ENCODE data around the gene PHF12.

PHF12 gene

GRCh38 chr17:28967221-28968135 lies 16.2 kb upstream of the PHF12 start:
- peaks cover 9% of the 10 kb centered on the region for H3K27me3 Mint-ChIP-seq
- H3K36me3 Mint-ChIP-seq (ENCODE audit: low read depth), result no peaks in the 10 kb centered on the region
- H3K4me1 Mint-ChIP-seq (ENCODE audit: low read depth), result no peaks in the 10 kb centered on the region
- H3K27ac Mint-ChIP-seq, result no peak overlapping the region
- no peaks in the 10 kb centered on the region for H3K9me3 Mint-ChIP-seq
- H3K4me3 Mint-ChIP-seq, result no peak overlapping the region

GRCh38 chr17:28963841-28964240 lies 12.5 kb upstream of the PHF12 start:
- Mint-ChIP-seq H3K36me3 (ENCODE audit: low read depth) (no peaks in the 10 kb centered on the region), H3K4me3 (no peak overlapping the region), H3K27me3 (peaks cover 9% of the 10 kb centered on the region), H3K9me3 (no peaks in the 10 kb centered on the region), H3K27ac (no peak overlapping the region), H3K4me1 (ENCODE audit: low read depth) (no peaks in the 10 kb centered on the region)

- no peaks in the 10 kb centered on the region for H3K36me3 Mint-ChIP-seq (ENCODE audit: low read depth)
- no peak overlapping the region for H3K27ac Mint-ChIP-seq
- no peaks in the 10 kb centered on the region for H3K9me3 Mint-ChIP-seq
- H3K27me3 Mint-ChIP-seq, result peaks cover 9% of the 10 kb centered on the region
- H3K4me3 Mint-ChIP-seq, result no peak overlapping the region
- H3K4me1 Mint-ChIP-seq (ENCODE audit: low read depth), result no peaks in the 10 kb centered on the region
Measured at GRCh38 chr17:28963055-28963611, 11.8 kb upstream of the PHF12 start.

GRCh38 chr17:28961391-28961790 lies 10.1 kb upstream of the PHF12 start:
- no peak overlapping the region for H3K27ac Mint-ChIP-seq
- no peaks in the 10 kb centered on the region for H3K4me1 Mint-ChIP-seq (ENCODE audit: low read depth)
- peaks cover 9% of the 10 kb centered on the region for H3K27me3 Mint-ChIP-seq
- no peak overlapping the region for H3K4me3 Mint-ChIP-seq
- no peaks in the 10 kb centered on the region for H3K9me3 Mint-ChIP-seq
- H3K36me3 Mint-ChIP-seq (ENCODE audit: low read depth), result no peaks in the 10 kb centered on the region

GRCh38 chr17:28960256-28961061 lies 9.1 kb upstream of the PHF12 start:
- Mint-ChIP-seq H3K36me3 (ENCODE audit: low read depth) (no peaks in the 10 kb centered on the region), H3K4me3 (no peak overlapping the region), H3K4me1 (ENCODE audit: low read depth) (no peaks in the 10 kb centered on the region), H3K27ac (no peak overlapping the region), H3K9me3 (no peaks in the 10 kb centered on the region), H3K27me3 (peaks cover 9% of the 10 kb centered on the region)

GRCh38 chr17:28959471-28959871 lies 8.2 kb upstream of the PHF12 start:
- no peak overlapping the region for H3K27ac Mint-ChIP-seq
- no peaks in the 10 kb centered on the region for H3K9me3 Mint-ChIP-seq
- H3K36me3 Mint-ChIP-seq (ENCODE audit: low read depth), result no peaks in the 10 kb centered on the region
- no peak overlapping the region for H3K4me3 Mint-ChIP-seq
- peaks cover 8% of the 10 kb centered on the region for H3K27me3 Mint-ChIP-seq
- no peaks in the 10 kb centered on the region for H3K4me1 Mint-ChIP-seq (ENCODE audit: low read depth)

- Mint-ChIP-seq H3K4me3 (no peak overlapping the region), H3K9me3 (no peaks in the 10 kb centered on the region), H3K36me3 (ENCODE audit: low read depth) (no peaks in the 10 kb centered on the region), H3K4me1 (ENCODE audit: low read depth) (no peaks in the 10 kb centered on the region), H3K27ac (no peak overlapping the region), H3K27me3 (peaks cover 4% of the 10 kb centered on the region)
Measured at GRCh38 chr17:28958820-28959455, 7.6 kb upstream of the PHF12 start.

- Mint-ChIP-seq H3K9me3 (no peaks in the 10 kb centered on the region), H3K36me3 (ENCODE audit: low read depth) (no peaks in the 10 kb centered on the region), H3K4me1 (ENCODE audit: low read depth) (no peaks in the 10 kb centered on the region), H3K27ac (no peak overlapping the region), H3K4me3 (no peak overlapping the region), H3K27me3 (peaks cover under 1% of the 10 kb centered on the region)
Measured at GRCh38 chr17:28957992-28958355, 6.7 kb upstream of the PHF12 start.

GRCh38 chr17:28957277-28957991 lies 6.1 kb upstream of the PHF12 start:
- no peaks in the 10 kb centered on the region for H3K4me1 Mint-ChIP-seq (ENCODE audit: low read depth)
- H3K9me3 Mint-ChIP-seq, result no peaks in the 10 kb centered on the region
- H3K27me3 Mint-ChIP-seq, result no peaks in the 10 kb centered on the region
- no peak overlapping the region for H3K4me3 Mint-ChIP-seq
- H3K36me3 Mint-ChIP-seq (ENCODE audit: low read depth), result no peaks in the 10 kb centered on the region
- no peak overlapping the region for H3K27ac Mint-ChIP-seq

GRCh38 chr17:28956861-28957260 lies 5.5 kb upstream of the PHF12 start:
- H3K27me3 Mint-ChIP-seq, result no peaks in the 10 kb centered on the region
- no peaks in the 10 kb centered on the region for H3K9me3 Mint-ChIP-seq
- no peaks in the 10 kb centered on the region for H3K4me1 Mint-ChIP-seq (ENCODE audit: low read depth)
- H3K27ac Mint-ChIP-seq, result no peak overlapping the region
- H3K4me3 Mint-ChIP-seq, result no peak overlapping the region
- no peaks in the 10 kb centered on the region for H3K36me3 Mint-ChIP-seq (ENCODE audit: low read depth)

GRCh38 chr17:28956112-28956511 lies 4.8 kb upstream of the PHF12 start:
- no peaks in the 10 kb centered on the region for H3K36me3 Mint-ChIP-seq (ENCODE audit: low read depth)
- no peak overlapping the region for H3K4me3 Mint-ChIP-seq
- no peaks in the 10 kb centered on the region for H3K9me3 Mint-ChIP-seq
- no peaks in the 10 kb centered on the region for H3K27me3 Mint-ChIP-seq
- no peak overlapping the region for H3K27ac Mint-ChIP-seq
- no peaks in the 10 kb centered on the region for H3K4me1 Mint-ChIP-seq (ENCODE audit: low read depth)

GRCh38 chr17:28955408-28955807 lies 4.1 kb upstream of the PHF12 start:
- Mint-ChIP-seq H3K27ac (no peak overlapping the region), H3K27me3 (no peaks in the 10 kb centered on the region), H3K4me3 (no peak overlapping the region), H3K9me3 (no peaks in the 10 kb centered on the region), H3K36me3 (ENCODE audit: low read depth) (no peaks in the 10 kb centered on the region), H3K4me1 (ENCODE audit: low read depth) (no peaks in the 10 kb centered on the region)

- H3K4me1 Mint-ChIP-seq (ENCODE audit: low read depth), result no peaks in the 10 kb centered on the region
- no peak overlapping the region for H3K27ac Mint-ChIP-seq
- no peaks in the 10 kb centered on the region for H3K27me3 Mint-ChIP-seq
- no peak overlapping the region for H3K4me3 Mint-ChIP-seq
- H3K36me3 Mint-ChIP-seq (ENCODE audit: low read depth), result no peaks in the 10 kb centered on the region
- H3K9me3 Mint-ChIP-seq, result no peaks in the 10 kb centered on the region
Measured at GRCh38 chr17:28954886-28955285, 3.6 kb upstream of the PHF12 start.

GRCh38 chr17:28953444-28954118 lies 2.3 kb upstream of the PHF12 start:
- H3K9me3 Mint-ChIP-seq, result no peaks in the 10 kb centered on the region
- H3K27ac Mint-ChIP-seq, result no peak overlapping the region
- H3K27me3 Mint-ChIP-seq, result no peaks in the 10 kb centered on the region
- H3K36me3 Mint-ChIP-seq (ENCODE audit: low read depth), result peaks cover 3% of the 10 kb centered on the region
- peaks cover 3% of the 10 kb centered on the region for H3K4me1 Mint-ChIP-seq (ENCODE audit: low read depth)
- H3K4me3 Mint-ChIP-seq, result peak overlapping the region; percentile 30
